Activated CD4-positive, alpha-beta T cell treated with anti-CD3 and anti-CD28 coated beads for 4 hours (primary cell): ENCODE results near the gene DENND2C.

Experiments used
- DNase-seq, 2 donors: peaks; one replicate each; pipeline ENCODE4 v3.0.0-alpha.2; 2020

The DENND2C gene, protein sequence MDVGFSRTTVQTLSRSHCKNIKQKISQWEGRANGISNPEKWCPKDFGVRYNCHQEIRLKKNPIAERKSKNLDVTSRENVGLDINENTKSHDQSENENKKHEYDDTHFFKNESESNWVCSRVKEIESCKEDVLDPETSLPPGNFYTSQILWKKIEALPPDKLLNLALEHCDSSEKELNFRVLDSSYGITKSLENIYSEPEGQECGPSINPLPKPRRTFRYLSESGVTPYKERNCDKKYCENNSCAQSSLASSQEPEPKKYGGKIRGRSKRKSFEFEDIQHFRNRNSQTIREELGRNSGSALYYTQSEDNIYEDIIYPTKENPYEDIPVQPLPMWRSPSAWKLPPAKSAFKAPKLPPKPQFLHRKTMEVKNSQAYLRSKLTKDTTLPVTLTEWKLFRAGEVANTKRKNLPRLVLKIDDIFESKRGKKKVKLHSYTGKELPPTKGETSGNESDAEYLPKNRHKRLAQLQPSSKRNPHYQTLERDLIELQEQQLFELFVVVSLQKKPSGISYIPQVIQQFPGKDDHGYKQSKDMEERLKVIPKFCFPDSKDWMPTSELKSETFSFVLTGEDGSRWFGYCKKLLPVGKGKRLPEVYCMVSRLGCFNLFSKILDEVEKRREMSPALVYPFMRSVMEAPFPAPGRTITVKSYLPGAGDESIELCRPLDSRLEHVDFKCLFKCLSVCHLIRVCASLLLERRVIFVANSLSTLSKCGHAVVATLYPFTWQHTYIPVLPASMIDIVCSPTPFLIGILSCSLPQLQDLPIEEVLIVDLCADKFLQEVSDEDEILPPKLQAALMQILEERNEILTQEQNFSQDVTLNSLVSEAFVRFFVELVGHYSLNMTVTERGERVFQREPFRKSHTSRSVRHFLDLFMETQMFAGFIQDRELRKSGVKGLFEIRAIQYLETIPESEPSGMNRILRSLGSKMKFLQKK

DNA sequence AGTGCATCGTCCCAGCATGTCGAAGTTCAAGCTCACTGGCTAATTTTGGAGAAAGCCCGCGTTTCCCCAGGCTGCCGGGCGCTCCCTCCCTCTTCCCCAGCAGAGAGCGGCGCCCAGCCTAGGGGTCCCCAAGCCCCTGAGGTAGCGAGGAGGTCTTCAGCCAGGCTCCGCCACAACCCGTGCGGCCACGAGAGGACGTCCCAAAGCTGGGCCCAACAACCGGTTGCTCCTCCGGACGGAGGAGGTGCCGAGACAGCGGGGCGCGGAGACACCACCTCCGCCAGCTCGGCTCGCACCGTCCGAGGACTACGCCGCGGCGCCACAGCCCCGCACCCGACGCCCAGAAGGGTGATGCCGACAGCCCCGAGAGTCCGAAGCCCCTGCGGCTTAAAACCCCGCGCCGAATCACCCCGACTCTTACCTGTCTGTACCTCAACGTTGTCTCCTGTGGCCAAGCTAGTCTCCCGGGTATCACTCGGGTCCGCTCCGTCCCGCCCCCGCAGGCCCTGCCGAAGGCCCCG lies at the start of gene DENND2C:
Gene DENND2C (minus strand): TSS at position 488 of the 521 bp plus-strand sequence. CDS start 44,065 bp downstream, outside the sequence.
- DNase-seq = no peak

DNA sequence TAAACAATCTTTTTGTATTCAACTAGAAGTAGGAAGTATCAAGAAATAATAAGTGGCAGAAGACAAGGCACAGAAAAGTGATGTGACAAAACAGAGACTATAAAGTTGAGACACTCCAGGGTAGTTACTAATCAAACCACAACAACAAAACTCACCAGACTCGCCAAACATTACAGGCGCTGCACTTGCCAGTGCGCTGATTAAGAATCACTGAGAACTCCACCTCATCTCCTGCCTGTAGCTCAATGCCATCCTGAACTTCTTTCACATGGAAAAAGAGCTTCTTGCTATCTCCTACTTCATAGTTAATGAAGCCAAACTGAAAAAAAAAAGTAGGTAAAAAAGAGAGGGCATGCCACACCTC lies 49.6 kb upstream of the DENND2C start:
- no peak for DNase-seq

DNA sequence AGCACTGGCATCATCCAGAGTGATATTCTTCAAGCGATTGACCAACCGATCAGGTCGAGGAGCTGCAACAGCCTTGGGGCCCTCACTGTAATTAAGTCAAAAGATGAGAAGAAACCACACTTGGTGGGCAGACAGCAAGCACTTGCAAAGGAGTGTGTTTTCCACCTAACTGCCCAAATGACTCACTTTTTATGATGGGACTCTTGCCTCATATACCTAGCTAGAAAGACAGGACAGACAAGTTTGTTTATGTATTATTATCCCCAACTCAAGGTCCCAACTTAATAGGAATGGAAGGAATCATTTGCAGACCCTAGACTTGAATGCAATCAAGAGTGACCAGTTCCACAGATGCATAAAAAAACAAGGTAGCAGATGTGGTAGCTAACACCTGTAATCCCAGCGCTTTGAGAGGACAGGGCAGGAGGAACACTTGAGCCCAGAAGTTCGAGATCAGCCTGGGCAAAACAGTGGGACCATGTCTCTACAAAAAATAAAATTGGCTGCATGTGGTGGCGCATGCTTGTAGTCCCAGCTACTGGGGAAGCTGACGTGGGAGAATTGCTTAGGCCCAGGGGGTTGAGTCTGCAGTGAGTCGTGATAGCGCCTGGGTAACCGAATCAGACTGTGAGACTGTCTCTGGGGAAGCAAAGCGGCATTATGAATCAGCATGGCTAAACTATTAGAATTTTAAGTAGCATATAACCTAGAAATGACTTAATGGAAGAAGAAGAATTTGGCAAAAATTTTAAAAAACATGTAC lies 49.0 kb upstream of the DENND2C start:
- DNase-seq = no peak

DNA sequence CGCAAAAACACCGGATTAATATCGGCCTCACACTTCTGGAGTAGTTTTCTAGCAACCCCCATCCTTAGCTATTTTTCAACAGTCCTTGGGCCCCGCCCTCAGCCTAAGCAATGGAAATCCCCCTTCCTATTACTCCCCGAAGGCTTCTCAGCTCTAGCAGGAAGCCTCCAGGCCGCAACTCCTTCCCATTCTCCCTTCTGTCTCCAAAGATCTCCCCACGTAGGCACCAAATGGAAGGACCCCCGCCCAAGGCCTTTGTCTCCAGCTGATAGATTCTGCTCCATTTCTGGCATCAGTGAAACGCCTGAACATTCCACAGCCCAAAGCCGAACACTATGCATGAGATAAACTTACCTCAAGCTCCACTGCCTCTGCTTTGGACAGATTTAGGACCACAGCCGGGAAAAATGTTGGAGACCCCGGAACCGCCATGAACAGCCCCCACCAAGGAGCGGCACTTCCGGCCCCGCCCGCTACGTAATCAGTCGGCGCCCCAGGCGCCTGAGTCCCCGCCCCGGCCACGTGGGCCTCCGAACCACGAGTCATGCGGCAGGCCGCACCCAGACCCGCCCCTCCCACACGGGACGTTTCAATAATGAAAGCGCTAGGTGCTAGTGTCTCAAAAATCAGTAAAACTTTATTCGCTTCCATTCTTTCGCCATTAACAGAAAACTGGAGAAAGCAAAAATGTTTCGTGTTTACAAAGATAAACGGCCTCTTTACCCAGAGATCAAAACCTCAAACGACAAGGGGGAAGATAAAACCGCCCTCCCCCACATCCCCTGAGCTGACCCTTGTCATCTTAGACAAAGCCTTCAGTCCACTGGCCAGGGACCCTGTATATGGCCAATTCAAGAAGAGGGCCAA lies 46.7 kb upstream of the DENND2C start, which contains the start of gene NRAS:
Gene NRAS (minus strand): TSS at position 468 of the 867 bp plus-strand sequence. CDS start 611 bp downstream, outside the sequence.
- DNase-seq = peak; percentile 96

DNA sequence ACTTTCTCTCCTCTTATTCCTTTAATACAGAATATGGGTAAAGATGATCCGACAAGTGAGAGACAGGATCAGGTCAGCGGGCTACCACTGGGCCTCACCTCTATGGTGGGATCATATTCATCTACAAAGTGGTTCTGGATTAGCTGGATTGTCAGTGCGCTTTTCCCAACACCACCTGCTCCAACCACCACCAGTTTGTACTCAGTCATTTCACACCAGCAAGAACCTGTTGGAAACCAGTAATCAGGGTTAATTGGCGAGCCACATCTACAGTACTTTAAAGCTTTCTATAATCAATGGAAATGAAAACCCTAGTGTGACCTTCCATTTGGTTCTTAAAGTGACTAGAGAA lies 46.1 kb upstream of the DENND2C start:
- no peak for DNase-seq

DNA sequence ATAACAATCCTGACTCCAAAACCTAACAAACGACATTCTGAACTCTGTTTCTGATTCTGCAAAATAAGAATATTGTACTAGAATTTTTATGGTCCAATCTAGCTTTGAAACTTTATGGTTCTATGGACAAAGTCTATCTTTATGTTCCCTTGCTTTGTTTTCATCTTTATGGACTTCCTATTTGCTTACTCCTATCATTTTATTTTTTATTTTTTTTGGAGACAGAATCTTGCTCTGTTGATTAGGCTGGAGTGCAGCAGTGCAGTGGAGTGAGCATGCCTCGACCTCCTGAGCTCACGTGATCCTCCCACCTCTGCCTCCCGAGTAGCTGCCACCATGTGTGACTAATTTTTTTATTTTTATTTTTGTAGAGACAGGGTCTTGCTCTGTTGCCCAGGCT lies 43.1 kb upstream of the DENND2C start:
- DNase-seq = no peak

DNA sequence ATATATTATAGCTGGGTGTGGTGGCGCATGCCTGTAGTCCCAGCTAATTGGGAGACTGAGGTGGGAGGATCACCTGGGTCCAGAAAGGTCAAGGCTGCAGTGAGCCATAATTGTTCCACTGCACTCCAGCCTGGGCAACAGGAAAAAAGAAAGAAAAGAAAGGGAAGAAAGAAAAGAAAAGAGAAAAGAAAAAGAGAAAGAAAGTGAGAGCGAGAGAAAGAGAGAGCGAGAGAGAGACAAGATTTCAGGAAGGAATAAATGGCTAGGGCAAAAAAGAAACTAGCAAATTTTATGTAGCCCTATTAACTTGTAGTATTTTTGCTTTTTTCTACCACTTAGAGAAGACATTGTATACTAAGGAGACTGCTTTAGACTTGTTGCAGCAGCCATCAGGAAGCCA lies 40.5 kb upstream of the DENND2C start:
- no peak for DNase-seq

DNA sequence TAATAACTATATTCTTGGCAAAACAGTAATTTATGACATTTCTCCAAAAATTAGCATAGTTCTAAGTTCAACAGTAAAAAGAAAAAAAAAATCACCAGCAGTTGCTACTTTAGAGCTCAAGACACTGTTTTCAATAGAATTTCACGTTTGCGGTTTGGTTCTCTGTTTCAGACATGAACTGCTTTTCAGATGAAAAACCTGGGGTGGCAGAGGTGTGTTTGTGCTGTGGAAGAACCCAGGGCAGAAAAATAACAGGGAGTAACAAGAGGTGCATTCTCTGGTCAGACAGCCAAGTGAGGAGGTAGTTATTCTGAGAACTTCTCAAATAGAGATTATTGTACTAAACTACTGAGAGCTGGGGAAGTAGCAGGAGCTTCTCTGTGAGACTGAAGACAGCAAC lies 37.8 kb upstream of the DENND2C start:
- DNase-seq = no peak

DNA sequence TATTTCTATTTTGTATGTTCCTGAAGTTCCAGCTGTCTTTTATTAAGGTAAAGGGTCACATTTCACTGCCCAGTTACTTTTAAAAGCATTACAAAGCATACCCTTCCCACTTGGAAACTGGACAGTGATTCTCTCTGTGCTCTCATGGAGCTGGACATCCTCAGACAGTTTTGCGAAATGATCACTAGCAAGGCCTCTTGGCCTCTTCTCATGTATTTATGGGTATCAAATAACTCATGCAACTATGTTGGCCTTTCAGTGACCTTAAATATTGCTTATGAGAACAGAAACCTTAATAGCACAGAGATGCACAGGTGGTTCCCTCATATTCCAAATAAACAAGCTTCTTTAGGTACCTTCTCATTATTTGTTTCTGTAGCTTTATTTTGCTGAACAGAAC lies 33.4 kb upstream of the DENND2C start:
- DNase-seq = no peak

DNA sequence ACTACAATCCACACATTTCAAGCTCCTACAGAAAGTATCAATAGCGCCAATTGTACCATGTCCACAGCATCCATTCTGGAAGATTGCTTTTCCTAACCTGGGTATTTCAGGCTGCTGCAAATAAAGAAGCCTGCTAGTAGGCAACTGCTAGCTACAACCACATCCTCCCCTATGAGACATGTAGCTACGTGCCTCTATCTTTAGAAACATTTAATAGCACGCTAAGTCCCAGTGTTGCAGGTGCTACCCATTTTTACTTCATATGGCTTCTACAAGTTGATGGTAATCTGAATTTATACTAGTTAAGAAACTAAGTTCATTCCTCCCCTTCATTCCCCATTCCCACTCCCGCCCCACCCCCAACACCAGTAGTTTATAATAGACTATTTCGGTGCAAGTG lies 32.9 kb upstream of the DENND2C start:
- DNase-seq = no peak

DNA sequence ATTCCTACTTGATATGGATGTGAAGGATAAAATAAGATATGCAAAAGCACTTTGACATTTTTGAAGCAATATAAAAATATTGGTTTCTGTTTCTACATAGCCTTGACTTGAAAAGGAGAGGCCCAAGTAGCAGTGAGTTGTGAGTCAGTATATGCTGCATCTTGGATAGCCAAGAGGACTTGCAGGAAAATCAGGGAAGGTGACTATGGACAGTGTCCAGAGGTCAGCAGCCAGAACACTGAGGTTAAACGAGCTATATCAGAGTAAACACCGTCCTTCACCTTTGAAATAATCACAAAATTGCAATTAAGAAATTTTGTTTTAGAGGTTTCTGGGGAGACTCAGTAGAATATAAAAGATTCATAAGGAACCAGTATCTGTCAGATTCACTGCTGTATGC lies 32.1 kb upstream of the DENND2C start:
- DNase-seq = no peak

DNA sequence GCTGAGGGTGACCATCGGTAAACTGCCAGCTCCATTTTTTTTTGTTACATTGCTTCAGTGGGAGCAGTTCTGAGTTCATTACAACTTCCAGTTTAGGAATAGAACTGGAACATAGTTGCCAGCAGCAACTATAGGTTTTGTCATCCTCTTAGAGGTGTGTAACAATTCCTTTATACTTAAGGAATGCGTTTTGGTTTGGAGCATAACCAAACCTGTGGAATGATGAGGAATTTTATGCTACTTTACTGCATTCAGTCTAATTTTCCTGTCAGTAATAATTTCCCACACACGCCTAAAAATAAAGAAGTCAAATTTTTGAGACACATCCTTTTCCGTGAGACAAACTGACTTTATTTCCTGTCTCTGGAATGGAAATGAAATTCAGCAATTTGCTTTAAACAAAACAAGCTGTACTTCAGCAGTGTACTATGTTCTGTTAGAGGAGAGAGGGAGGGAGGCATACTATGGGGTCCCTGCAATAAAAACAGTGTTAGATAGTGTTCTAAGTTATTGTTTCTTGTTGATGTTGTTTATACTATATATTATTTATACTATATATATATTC lies 30.3 kb upstream of the DENND2C start:
- no peak for DNase-seq

DNA sequence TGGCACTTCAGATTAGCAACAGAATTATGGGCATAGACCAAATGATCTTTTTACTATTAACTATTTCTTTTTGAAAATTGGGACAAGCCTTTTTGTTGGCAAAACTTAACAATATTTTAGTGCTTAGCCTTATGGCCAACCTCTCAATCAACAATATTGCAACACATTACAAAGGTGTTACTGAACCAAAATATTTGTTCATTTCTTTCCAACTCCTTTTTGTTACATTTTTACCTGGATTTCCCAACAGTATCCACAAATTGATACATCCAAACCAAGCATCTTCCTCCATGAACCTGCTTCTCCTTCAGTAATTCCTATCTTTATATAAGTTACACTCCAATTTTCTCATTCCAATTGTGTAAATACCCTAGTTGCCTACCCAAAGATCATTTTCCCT lies 27.0 kb upstream of the DENND2C start:
- no peak for DNase-seq

DNA sequence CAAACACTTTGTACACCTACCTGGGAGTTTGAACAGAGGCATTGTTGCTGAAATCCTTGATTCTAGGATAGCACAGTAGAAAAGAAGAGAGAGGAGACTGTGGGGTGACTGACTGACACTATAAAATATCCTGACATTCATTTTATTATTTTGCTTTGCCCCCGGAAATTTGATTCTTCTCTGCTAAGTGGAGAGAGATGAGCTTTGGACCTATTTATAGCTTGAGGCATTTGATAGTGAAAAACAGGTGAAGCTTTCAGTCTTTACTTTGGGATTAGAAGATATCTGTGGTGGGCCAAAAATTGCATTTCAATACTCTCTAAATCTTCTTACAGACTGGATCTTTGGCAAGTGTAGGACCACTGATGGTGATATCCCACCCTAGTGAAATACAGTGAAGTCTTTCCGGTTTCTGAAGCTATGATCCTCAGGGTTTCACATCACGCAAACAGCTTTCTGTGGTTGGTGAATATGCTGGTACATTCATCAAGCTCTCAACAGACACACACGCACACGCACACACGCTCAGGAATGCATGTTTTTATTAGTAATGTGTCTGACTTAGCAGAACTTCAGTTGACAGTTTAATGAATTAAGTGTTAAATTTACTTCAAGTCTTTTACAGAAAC lies 25.7 kb upstream of the DENND2C start, which contains the start of gene AMPD1:
Gene AMPD1 (minus strand): TSS at position 117 of the 629 bp plus-strand sequence. CDS start 75 bp downstream, at position 42.
- DNase-seq = no peak

DNA sequence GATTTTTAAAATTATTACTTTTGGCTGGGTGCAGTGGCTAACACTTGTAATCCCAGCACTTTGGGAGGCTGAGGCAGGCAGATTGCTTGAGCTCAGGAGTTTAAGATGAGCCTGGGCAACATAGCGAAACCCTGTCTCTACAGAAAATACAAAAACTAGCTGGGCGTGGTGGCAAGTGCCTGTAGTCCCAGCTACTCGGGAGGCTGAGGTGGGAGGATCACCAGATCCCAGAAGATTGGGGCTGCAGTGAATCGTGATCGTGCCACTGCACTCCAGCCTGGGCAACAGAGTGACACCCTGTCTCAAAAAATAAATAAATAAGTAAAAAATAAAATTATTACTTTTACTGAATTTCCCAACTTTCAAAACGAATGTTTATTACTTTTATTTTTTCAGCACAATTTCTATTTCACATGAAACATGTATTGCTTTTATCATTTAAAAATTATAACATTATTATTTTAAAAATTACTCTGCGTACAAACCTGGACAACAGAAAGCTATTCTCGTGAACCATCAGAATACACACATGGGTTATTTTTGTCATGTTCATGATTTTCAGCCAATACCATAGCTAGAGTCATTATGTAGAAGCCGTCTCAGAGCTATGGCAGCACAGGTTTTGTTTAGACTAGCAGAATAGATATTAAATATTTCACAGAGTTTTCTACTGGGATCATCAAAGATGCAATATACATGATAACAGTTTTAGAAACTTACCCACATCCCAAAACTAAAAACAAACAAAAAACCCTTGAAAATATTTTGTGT lies 24.9 kb upstream of the DENND2C start:
- DNase-seq = no peak

DNA sequence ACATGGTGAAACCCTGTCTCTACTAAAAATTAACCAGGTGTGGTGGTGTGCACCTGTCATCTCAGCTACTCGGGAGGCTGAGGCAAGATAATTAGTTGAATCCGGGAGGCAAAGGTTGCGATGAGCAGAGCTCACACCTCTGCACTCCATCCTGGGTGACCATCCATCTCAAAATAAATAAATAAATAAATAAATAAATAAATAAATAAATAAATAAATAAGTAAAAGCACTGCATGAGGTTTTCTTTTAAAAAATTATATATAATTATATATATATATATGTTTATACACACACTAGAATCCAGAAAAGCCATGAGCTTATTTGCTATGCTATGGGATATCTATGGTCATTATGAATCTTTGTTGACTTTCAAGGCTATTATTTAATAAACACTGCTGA lies 23.1 kb upstream of the DENND2C start:
- DNase-seq = no peak

DNA sequence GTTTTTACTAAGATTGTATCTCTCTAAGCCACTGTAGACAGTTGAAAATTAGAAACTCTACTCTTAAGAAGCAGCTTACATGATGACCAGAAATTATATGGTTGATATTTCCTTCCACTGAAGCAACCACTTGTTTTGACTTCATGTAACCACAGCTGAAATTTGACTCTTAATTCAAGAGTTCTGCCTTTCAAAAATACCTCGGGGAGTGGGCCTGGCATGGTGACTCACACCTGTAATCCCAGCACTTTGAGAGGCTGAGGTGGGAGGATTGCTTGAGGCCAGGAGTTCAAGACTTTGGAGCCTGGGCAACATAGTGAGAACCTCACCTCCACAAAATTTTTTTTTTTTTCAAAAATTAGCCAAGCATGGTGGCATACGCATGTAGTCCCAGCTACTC lies 21.2 kb upstream of the DENND2C start:
- DNase-seq = no peak

DNA sequence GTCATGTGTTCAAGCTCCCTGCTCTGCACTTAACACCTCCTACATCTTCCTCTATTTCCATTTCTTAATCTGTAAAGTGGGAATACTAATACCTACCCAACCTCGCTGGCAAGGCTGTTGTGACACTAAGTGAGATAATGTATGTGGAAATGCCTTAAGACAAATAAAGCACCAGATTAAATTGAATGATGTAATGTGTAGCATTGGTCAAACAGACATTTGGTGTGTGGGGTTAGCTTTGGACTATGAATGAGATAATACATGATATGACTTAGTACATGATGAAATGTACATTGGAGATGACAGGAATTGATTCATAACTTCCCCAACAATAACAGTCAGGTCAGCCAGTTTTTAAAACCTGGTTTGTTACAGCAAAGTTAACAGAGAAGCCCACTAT lies 20.3 kb upstream of the DENND2C start:
- no peak for DNase-seq

DNA sequence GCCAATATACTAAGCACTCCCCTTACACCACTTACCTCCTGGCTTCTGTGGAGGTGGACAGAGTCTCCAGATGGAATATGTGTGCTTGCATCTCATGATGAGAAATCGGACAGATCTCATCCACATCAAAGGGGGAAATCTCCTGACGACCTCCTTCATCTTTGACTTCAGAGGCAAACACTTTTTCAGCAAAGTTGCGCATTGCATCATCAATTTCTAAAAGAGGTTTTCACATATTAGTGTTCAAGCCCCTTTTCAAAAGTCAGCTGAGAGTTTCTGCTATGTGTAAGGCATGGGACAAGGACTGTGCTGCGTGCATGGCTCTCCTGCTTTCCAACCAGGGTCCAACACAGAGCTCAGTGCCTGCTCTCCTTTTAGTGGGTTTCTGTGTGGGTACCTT lies 18.7 kb upstream of the DENND2C start:
- DNase-seq = no peak

DNA sequence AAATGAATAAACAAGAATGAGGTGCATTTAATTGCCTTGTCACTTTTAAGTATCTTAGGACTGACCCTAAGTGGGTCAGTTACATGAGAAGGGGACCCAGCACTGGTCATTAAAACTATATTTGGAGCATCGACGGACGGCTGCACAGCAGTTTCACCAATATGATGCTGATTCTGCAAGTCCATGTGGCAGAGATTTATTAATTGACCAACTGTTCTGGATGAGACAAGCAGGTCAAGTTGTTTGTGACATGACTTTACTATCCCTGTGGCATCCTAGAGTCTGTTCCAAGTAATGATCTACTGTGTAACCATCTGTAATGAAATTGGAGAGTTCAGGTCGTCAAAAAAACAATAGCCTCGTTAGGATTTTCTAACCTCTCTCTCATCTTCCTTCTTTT lies 16.0 kb upstream of the DENND2C start:
- no peak for DNase-seq
